Glomerular visceral epithelial cell (primary cell): ENCODE measurements around the gene PCDH9.
A peak's percentile ranks its signal among the peaks of the same experiment; 100 is the strongest.

ENCODE experiments used
- DNase-seq: peaks from one replicate; pipeline ENCODE4 v3.0.0-alpha.2; 2016; ENCODE audit errors: extremely low spot score

PCDH9 gene

DNA sequence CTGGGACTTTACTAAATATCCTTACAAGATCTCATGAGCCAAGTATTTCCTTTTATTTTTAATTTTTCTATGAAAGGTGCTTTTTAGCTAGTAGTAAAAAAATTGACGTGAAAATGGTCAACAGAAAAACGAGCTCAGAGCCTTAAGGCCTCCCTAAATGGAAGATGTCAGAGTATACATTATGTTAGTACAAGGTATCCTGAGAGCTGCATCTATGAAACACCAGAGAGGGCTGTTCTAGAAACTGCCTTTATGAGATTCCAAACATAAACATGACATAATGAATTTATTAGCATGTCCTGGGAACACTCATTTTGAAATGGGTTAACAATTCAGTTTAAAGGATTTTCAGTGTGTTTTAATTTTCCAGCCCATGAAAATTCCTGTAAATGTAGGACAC is 146.6 kb downstream of the PCDH9 start:
- DNase-seq: no peak

DNA sequence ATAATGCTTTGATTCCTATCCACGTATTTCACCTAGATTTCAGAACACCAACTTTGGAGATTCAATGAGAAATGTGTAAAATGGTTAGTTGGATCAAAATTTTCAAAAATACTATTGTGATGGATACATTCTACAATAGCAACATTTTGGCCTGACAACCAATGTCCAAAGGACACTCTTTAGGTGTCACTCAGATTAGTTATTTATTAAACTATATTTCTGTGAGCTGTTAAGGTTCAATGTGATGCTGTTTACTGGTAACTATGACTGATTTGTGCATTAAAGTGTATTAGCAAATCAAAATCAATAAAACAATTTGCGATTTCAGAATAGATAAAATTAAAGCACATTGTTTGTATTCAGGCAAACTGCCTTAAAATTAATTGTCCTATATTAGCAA is 149.8 kb downstream of the PCDH9 start:
- DNase-seq: no peak

DNA sequence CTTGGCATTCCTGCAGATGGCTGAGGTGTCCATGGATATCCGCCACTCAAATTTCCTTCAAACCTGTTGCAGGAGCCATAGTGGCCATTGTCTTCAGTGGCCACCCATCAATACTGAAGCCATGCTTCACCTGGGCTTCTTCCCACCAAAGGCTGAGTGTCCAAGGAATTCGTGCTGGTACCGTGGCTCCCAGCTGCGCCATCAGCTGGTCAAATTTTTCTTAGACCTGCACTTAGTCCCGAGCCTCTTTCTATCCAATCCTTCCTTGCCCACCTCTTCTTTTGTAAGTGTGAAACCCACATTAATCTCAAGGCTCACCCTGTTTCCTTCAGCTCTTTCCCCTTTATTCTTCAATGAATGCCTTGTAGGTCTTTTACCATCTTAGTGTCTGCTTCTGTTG is 152.1 kb downstream of the PCDH9 start:
- no peak for DNase-seq

DNA sequence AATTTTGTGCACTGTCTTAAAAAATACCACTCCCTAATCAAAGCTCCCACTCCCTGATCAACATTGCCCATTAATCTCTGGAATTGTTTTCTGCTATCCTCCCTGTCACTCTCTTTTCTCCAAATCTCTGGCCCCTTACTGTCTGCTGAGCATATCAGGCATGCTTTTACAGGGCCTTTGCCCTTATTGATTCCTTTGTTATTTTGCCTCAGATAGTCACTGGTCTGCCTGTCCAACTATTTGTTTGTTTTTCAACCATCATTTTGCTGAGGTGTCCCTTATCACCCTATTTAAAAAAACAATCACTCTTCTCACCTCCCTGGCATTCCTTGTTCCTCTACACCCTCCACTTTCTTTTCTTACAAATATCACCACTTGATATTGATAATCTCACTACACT is 153.0 kb downstream of the PCDH9 start:
- DNase-seq: no peak

DNA sequence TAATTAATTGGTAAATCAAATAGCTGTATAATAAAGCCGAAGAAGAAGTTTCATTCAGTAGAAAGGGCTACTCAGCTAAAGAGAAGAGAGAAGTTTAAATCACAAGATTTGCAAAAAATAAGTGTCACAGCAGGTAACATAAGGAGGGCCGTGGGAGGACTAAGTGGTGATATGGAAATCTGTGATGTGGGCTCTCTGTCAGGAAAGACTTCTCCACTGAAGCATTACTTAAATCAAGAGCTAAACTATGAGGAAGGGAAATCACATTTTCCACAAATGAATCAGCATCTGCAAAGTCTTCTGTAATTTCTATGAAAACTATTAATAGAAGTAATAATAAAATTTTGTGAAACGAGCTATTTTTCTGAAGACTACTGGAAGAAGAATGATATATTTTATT is 153.8 kb downstream of the PCDH9 start:
- DNase-seq: peak; percentile 17

DNA sequence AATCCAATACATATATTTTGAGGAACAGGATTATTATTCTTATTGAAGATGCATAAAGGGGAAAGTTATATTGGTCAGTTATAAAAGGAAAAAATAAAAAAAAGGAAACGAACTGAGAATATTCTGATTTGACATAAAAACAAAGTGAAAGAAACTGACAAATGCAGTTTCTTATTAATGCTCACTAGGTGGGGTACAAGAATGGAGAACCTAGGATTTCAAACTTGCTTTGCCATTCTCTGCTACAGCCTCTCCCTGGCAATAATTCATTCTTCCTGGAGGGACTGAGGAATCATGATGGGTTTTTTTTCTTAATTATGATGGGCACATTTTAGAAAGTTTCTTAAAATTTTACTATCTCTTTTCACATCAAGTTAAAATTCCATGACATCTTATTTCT is 154.9 kb downstream of the PCDH9 start:
- DNase-seq: no peak

DNA sequence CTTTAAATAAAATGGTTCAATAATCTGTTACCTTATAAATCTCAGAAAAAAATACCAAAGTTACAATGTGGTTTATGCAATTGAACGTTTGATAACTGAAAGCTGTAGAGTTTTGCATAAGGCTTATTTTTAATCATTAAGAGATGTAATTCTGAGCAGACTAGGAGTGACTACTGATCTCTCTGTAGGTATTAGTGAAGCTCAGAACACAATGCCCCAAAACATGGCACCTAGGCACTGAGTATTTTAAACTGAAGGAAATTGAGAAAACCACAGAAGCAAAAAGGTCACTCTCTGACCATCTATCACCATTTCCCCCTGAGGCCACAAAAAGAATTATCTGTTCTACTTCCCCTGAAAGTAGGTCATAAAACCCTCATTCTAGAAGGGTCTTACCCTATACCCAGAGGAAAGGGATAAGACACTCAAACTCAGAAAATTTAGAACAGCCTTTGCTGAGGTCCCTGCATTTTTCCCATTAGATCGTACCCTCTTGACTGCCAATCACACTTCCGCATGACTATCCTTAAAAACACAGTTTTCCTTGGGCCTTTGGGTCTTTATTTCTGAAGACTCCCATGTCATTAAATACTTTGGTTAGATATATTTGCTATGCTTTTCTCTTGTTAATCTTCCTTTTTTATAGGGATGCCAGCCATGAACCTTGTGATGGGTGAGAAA is 158.1 kb downstream of the PCDH9 start:
- no peak for DNase-seq

DNA sequence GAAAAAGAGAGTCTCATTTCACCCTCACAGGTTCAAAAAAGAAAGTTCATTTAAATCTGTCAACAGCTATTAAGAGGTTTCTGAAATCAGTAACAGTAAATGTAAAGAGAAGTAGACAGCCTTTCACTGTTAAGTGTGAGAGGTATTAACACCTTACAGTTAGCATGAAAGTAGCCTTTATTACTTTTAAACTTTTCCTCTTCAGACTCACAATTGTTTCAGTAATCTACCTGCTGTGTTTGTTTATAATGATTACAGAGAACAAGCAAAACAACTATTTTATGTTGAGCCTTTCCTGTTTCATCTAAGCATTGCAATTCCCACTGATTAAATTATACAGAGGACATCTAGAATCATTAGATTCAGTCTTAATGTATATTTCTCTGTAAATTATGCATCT is 159.8 kb downstream of the PCDH9 start:
- DNase-seq: no peak

DNA sequence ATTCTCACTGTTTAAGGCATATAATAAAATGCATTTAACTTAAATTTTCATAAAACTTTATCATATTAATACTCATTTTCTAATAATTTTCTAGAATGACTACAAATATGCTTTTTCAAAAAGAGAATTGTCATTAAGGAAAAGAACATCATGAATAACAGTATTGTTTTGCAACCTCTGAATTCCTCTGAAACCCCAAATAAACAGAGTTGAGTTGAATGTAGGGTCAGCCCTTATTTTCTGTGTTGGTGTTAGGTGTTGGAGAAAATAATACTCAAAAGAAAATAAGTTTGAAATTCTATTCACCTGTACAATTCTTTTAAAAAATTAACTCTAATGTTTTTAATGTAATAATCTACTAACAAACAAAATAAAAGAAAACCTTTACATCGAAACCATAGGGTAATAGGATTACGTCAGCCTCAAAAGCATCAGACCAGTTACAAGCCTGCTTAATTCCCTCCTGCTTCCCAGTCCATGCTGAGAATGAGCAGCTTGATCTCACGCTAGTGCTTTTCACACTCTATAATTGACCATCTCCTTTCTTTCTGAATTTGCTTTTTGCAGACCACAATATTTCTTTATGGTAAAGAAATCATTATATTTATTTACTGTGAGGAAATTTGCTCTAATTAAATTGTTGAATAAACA is 160.9 kb downstream of the PCDH9 start:
- no peak for DNase-seq

DNA sequence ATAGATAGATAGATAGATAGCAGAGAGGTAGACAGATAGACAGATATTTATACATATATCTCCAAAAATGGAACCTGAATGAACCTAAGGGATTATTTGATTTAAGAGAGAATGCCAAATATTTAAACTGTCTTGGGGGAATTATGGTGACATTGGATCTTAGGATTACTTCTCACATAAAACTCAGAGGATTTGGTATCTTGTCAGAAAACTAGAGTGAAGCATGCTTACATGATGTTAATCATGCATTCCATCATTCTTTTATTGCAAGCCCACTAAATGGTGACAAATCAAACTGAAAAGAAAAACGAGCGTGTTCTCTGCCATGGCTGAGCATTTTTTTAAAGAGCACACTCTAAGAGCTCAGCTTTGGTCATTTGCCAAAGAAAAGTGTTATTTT is 165.2 kb downstream of the PCDH9 start:
- DNase-seq: no peak

DNA sequence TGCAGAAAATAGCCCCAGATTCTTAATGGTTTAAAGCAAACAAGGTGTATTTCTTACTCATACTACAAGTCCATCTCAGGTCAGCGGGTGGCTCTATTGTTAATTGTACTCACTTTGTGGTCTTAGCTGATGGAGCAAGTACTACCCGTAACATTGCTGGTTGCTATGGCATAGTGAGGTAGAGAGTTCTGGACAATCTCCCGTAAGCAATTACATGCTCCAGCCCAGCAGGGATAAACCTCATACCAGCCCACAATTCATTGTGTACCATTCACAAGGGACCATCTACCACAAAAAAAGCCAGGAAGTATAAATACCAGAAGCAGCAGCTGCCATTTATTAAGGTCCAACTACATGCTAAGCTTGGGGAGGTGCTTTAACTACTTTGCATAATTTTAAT is 167.1 kb downstream of the PCDH9 start:
- no peak for DNase-seq

DNA sequence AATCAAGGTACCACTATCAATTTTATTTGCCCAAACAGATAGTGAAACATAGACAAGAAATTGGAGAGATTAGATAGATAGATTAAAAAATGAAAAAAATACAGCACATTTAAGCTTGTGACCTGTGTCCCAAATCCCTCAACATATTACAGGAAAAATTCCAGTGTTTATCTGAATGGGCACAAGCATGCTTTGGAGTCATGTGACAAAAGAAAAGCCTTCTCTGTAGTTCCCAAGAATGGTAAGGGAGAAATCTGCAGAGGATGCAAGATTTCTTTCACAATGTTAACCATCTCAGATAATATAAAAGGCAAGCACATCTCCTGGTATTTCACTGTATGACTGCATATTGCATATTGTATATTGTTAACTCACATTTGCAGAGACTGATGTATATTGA is 168.0 kb downstream of the PCDH9 start:
- DNase-seq: no peak

DNA sequence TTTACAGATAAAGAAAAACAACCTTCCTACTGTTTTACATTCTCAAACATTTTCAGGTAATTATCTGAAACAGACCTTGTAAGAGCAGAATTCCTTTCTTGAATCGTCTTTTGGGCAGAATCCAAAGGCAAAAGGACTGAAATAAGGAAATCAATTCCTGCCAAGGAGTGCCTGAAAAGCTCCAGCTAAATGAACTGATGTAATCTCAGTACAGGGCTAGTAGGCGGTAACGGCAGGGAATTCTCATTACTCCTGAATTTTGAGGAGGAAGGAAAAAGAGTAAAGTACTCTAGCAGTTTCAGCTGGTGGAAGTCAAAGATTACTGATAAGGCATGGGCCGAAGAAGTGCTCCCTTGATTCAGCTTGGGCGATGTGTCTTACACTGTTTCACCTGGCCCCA is 168.4 kb downstream of the PCDH9 start:
- no peak for DNase-seq

DNA sequence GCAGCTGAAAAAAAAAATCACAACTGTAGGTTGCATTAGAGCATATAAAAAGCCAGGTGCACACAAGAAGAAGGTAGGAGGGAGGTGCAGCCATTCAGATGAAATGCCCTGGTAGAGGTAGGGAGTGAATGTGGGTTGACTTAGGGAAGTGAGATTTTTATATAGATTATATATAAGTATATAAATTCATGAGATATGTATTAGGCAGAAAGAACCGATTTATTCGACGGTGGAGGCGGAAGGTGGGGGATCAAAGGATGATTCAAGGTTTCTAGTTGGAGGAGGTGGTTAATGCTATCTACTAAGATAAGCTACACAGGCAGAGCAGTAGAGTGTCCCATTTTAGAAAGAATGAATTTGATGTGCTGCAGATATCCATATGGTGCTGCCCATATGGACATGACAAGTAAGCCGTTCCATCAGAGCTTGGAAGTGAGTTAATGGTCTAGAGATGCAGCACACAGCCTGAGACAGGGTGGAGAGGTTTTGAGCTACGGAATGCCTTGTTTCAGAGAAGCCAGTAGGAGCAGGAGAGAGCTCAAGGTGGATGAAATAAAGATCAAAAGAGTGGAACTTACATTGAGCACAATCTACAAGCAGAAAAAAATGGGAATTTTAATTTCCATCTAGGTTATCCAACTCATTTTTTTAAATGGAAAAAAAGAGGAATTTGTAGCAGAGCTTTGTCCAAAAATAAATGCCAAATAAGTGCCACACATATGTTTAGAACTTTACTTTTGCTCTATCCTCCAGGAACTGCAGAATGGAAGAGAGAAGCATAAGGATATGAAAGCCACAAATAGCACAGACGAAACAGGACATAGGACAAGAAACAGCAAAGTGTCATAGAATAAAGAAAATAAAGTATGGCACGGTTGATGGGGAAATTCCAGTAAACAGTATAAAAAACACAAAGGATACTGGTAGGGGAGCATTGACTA is 177.3 kb downstream of the PCDH9 start:
- DNase-seq: no peak

DNA sequence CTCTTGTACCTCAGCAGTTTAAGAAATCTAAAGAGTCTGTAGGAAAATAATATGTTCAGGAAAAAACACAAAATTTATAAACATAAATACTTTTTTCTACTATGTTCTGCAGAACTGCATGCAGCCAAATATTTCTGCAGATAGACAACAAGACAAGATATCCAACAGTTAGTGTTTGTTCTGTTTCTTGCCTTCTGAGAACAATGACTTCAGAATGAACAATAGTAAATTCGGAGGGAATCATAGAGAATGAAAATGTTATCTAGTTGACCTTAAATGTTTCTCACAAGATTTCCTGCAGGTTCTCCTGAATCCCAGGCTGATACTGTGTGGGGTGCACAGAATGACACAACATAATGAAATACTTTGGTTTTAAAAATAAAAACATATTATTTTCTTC is 180.4 kb downstream of the PCDH9 start:
- DNase-seq: no peak

DNA sequence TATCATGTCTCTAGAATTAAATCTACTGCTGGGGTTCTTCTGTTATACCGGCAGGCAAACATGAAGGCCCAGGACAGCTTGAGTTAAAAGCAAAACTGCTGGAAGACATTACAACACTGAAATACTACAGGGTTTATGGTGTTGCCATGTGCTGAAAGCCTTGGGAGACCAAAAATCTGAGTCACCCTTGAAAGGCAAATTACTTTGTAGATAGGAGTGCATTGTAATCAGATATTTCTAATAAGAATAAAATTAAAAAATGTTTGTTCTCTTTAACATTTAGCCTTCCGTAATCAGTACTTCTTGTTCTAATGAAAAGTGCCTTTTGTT is 181.3 kb downstream of the PCDH9 start:
- DNase-seq: peak; percentile 2

DNA sequence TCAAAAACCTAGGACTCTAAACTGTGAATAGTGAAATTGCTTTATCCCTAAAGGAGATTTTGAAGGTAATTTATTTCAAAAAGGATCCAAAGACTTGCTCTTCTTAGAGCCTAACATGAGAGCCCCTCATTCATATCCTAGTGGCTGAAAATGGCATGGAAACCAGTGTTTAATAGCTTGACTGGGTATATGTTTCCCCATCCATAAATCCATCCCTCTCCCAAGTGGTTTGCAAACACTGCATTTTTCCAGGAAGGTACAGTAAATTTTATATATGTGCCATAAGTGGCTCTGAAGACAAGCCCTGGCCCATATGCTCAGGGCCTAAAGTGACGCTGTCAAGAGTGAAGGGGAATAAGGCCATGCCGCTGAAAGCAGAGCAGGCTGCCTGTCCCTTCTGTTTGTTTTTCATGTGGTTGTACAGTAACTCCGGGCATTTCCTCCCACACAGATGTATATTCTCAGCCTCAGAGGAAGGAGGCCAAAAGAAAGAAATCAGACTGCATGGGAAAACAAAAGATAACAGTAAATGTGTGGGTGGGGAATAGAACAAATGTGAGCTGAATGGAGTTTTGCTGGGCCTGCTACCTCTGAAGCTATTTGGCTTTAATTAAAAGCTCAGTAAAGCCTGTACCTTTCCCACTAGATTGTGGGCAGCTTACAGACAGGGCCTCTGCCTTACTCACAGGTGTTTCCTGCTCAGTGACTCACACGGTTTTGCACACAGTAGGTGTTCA is 181.9 kb downstream of the PCDH9 start:
- DNase-seq: peak; percentile 1

DNA sequence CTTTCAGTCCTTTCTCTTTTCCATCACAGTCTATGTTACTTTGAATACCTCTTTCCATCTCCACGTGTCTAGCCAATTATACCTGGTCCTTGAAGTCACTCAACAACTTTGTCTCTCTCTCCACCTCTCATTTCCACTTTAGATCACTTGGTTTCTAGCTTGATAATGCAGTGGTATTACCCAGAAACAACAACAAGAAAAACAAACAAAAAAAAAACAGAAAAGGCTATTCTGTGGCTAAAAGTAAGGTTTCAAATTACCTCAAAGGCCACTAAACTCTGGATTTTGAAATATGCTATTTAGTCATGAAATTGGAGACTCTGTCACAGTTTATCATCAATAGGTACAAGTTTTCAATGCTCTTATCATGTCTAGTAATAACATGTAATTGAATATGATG is 184.8 kb downstream of the PCDH9 start:
- no peak for DNase-seq

DNA sequence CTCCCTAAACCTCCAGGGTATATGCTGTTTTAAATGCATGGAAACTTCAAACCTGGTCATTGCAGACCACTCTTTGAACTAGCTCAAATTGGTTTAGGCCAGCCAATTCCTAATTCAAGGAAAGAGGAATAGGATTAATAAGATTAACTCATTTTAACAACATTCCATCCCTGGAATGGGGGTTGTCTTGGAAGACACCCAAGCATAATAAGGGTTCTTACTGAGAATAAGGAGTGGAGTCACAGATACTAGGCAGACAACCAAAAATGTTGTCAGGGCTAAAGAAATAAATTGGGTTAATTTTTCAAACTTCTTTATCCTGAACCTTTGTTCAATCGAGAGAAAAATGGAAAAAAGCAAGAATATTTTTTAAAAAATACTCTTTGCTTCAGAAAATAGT is 186.2 kb downstream of the PCDH9 start:
- DNase-seq: no peak

DNA sequence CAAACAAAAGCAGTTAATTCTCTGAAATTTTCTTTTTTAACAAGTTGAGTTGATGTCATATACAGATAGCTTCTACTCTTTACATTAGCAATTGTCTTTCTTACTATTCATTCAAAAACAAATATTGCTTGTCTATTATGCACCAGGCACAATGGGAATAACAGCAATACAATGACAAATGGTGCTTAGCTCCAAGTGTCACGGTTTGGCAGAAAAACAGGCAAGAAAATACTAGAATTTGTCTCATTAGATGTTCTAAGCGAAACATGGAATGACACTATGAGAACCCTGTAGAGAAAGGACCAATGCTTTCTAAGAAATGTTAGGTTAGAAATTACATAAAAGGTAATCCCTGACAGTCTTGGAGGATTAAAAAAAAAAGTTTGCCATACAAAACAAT is 187.6 kb downstream of the PCDH9 start:
- DNase-seq: no peak

DNA sequence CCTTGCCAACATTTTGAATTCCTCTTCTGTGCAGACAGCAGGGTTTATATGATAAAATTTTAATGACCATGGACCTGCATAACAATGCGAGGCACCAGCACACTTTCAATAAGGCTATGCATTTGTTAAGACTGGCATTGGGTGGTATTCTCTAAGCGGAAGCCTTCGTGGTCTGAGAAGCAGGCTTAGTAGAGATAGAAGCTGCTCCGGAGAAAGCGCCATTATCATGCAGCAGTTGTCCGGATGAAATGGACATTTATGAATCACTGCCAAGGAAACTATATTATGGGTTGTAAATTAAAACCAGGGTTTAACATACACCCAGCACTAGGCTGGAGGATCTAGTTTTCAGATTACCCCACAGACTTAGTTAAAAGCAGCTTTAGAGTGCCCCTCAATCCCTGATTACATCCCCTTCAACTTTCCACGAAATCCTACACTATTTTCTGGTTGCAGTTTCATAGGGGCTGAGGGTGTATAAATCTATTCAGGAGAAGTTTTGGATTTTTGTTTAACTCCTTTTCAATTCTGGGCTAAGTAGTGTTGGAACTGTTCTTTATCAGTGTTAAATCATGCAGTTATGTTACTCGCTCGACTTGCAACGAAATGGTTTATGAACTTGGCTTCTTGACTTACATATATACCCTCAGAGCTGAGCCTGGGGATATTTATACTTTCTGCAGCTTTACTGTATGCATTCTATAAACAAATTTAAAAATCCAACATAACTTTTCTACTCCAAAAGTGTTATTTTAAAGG is 193.3 kb downstream of the PCDH9 start:
- DNase-seq: no peak

DNA sequence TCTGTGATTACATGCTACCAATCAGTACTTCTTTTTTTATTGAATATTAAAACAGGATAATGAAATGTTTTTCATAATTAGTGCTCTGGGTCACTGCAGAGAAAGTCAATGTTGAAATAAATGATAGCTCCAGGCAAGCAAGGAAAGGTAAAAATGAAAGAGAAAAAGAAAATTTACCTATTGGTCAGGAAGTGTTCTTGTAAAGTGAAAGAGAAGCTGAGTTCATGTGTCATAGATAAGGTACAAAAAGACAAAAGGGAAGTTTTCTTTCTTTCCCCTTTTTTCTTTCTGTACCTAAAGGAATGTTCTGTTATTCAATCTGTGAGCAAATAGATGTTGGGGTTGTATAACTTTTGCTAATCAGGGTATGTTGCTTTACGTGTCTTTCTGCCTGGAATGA is 197.0 kb downstream of the PCDH9 start:
- no peak for DNase-seq
